ENCODE data around the gene PNPLA7. TPM values are rescaled to one million over a fixed set of nuclear protein-coding genes. Genes with fewer than 3 reads are reported as not detected.

Gene PNPLA7
- total and polyA plus RNA-seq, 2 of the 13 experiments (the other 11 are each of a cell fraction or from before 2014, with no cell fraction given), result 0.42 to 1.5 TPM

GRCh38 chr9:137422604-137423513 is 127.3 kb downstream of the PNPLA7 start, which contains the start of the genes EXD3 and NOXA1 (continued):
- TF ChIP-seq SOX13 (IDR thresholded peaks at IDR 0.05) (no peak), SOX13 (CRISPR knock-in tag; conservative IDR thresholded peaks at IDR 0.05 in 1 of 2, IDR thresholded peaks at IDR 0.05 in 1 of 2) (peak in 1 of 2 experiments; percentile 54; a peak in 1 of 4 replicates), KDM3A (CRISPR knock-in tag; IDR thresholded peaks at IDR 0.05; ENCODE audit: low read depth) (peak; percentile 68; the same call in 1 of the 2 replicates), ZIK1 (CRISPR knock-in tag; IDR thresholded peaks at IDR 0.05; ENCODE audit: borderline replicate concordance, low read depth) (peak; percentile 78; the same call in 1 of the 2 replicates), SNAPC4 (CRISPR knock-in tag; IDR thresholded peaks at IDR 0.05) (no peak), ZFP62 (CRISPR knock-in tag; IDR thresholded peaks at IDR 0.05) (no peak), THAP7 (CRISPR knock-in tag; IDR thresholded peaks at IDR 0.05) (0 out of 2 replicates have a peak, but pooled peaks have one; percentile 37), ZNF101 (CRISPR knock-in tag; IDR thresholded peaks at IDR 0.05; ENCODE audit: borderline replicate concordance, low read depth) (no peak), KLF6 (CRISPR knock-in tag; IDR thresholded peaks at IDR 0.05) (peak; percentile 73), ZNF441 (CRISPR knock-in tag; IDR thresholded peaks at IDR 0.05; ENCODE audit: borderline replicate concordance) (0 out of 2 replicates have a peak, but pooled peaks have one; percentile 22), ATM (IDR thresholded peaks at IDR 0.05; ENCODE audit: borderline replicate concordance) (no peak), GFI1 (CRISPR knock-in tag; IDR thresholded peaks at IDR 0.05; ENCODE audit: borderline replicate concordance) (peak; percentile 24; the same call in 1 of the 2 replicates), ZNF124 (CRISPR knock-in tag; IDR thresholded peaks at IDR 0.05) (peak; percentile 51; the same call in 1 of the 2 replicates), ZNF614 (CRISPR knock-in tag; IDR thresholded peaks at IDR 0.05; ENCODE audit: borderline replicate concordance) (peak; percentile 84; the same call in 1 of the 2 replicates), ZFP37 (CRISPR knock-in tag; IDR thresholded peaks at IDR 0.05; ENCODE audit: borderline replicate concordance) (no peak), ZNF44 (CRISPR knock-in tag; IDR thresholded peaks at IDR 0.05) (no peak), ZNF792 (CRISPR knock-in tag; IDR thresholded peaks at IDR 0.05) (peak; percentile 59; the same call in 1 of the 2 replicates), ZNF446 (CRISPR knock-in tag; IDR thresholded peaks at IDR 0.05) (peak; percentile 78; the same call in 1 of the 2 replicates), JUN (CRISPR knock-in tag; IDR thresholded peaks at IDR 0.05) (no peak), U2AF1 (optimal IDR thresholded peaks at IDR 0.05; ENCODE audit: low read depth, low read length) (no peak), KDM5B (CRISPR knock-in tag; IDR thresholded peaks at IDR 0.05; ENCODE audit: borderline replicate concordance) (peak; percentile 32; the same call in 1 of the 2 replicates), ZNF841 (CRISPR knock-in tag; IDR thresholded peaks at IDR 0.05; ENCODE audit: borderline replicate concordance) (peak; percentile 57; the same call in 1 of the 2 replicates), ZNF33B (CRISPR knock-in tag; IDR thresholded peaks at IDR 0.05) (peak; percentile 73; the same call in 1 of the 2 replicates)

Data from HepG2 (cell line).